Spleen (tissue), 11 donors: Measurements from ENCODE around the gene GPRIN2. TPM values are rescaled to one million over a fixed set of nuclear protein-coding genes. Genes with fewer than 3 reads are reported as not detected.

ENCODE experiments used
- DNase-seq: peaks from one replicate; pipeline ENCODE4 v3.0.0-alpha.2; 2020
- H3K27ac ChIP-seq, 8 donors: fragments of 200-600 bp; sonication (generic) in 7 of 8; 1 replicate in 4 of 8; 2 replicates in 4 of 8; pipeline versions ENCODE4 v1.5.0 to v1.8.0; 2016 to 2021; ENCODE audit warnings: inconsistent platforms in 4 of 8, mild to moderate bottlenecking in 4 of 8, moderate library complexity in 1 of 8
- H3K27me3 ChIP-seq, 7 donors: fragments of 200-600 bp; sonication (generic) in 6 of 7; replicated peaks in 1 of 7; 1 replicate in 4 of 7; 2 replicates in 3 of 7; pipeline versions ENCODE4 v1.5.0 to v1.8.0; 2016 to 2021; ENCODE audit warnings: inconsistent platforms in 3 of 7, mild to moderate bottlenecking in 1 of 7
- H3K36me3 ChIP-seq, 6 donors: fragments of 200-600 bp; sonication (generic) in 5 of 6; 1 replicate in 4 of 6; 2 replicates in 2 of 6; pipeline versions ENCODE4 v1.5.0 to v1.8.0; 2016 to 2021; ENCODE audit warnings: inconsistent platforms in 2 of 6
- H3K4me1 ChIP-seq, 6 donors: fragments of 200-600 bp; sonication (generic) in 5 of 6; 1 replicate in 3 of 6; 2 replicates in 3 of 6; pipeline versions ENCODE4 v1.5.0 to v1.8.0; 2016 to 2021; ENCODE audit warnings: inconsistent platforms in 3 of 6
- H3K4me3 ChIP-seq, 8 donors: fragments of 200-600 bp; sonication (generic) in 7 of 8; 1 replicate in 4 of 8; 2 replicates in 4 of 8; pipeline versions ENCODE4 v1.5.0 to v1.8.0; 2016 to 2021; ENCODE audit warnings: inconsistent platforms in 4 of 8, mild to moderate bottlenecking in 4 of 8, moderate library complexity in 2 of 8
- H3K9me3 ChIP-seq, 8 donors: fragments of 200-600 bp; sonication (generic) in 7 of 8; 1 replicate in 4 of 8; 2 replicates in 4 of 8; pipeline versions ENCODE4 v1.5.0 to v1.8.0; 2016 to 2021; ENCODE audit warnings: inconsistent platforms in 4 of 8
- CTCF ChIP-seq, 11 experiments: fragments of 200-600 bp in 7 of 11; fragments of 450-650 bp in 4 of 11; sonication (generic) in 4 of 11; IDR thresholded peaks in 8 of 11; conservative IDR thresholded peaks in 3 of 11; 1 replicate in 7 of 11; 2 replicates in 4 of 11; pipeline versions ENCODE4 v1.4.0 to v1.8.0; 2016 to 2021; ENCODE audit warnings: antibody characterized with exemption in 11 of 11, inconsistent platforms in 4 of 11, mild to moderate bottlenecking in 1 of 11
- POLR2A ChIP-seq, 3 donors: fragments of 450-650 bp; IDR thresholded peaks; one replicate each; pipeline ENCODE4 v1.5.1; 2017; ENCODE audit warnings: antibody characterized with exemption in 3 of 3, mild to moderate bottlenecking in 1 of 3
- POLR2AphosphoS5 ChIP-seq, 3 donors: sonication (generic); formaldehyde crosslinking; IDR thresholded peaks; one replicate each; pipeline ENCODE4 v1.5.1; 2017; ENCODE audit warnings: antibody characterized with exemption in 3 of 3
- WGBS, 5 donors: extraction: QIAGEN DNeasy Blood & Tissue Kit in 3 of 5; methylation state at CpG; one replicate each; pipeline versions ENCODE4 v1.1.5 to v1.1.7; 2013 to 2018; 5-methylcytosine and 5-hydroxymethylcytosine counted together
- intact Hi-C: fragments of 100-400 bp; cut with DNase I; formaldehyde crosslinking; loops from one replicate; pipeline ENCODE4 v1.15.0; 2023; ENCODE audit warnings: low total_unique reads
- polyA plus RNA-seq, 3 donors: library from polyadenylated mRNA; stranded (reverse); fragments of 200-250 nt; gene quantifications; one replicate each; pipeline ENCODE4 v1.2.1, GENCODE V29; 2013
- total RNA-seq, 7 donors: library from RNA; depleted of rRNA in 3 of 7; stranded (reverse); fragments of >200 nt in 3 of 7; fragmentation: NEBNext Ultra II Directional in 4 of 7; extraction: Animal tissue kit (Norgen Biotek cat#: 25700) in 4 of 7; gene quantifications; one replicate each; pipeline versions ENCODE4 v1.1.0 to v1.2.1, GENCODE V29; 2016 to 2021
- donor health status: healthy with polysubstance abuse.
- donor health status: DM: no; HTN: no; CAD: no; lungs with moderate emphysema.
- donor health status: DM: no; HTN: no; CAD: no.
- donor health status: Bipolar disorder and iron deficiency.
- donor health status: healthy.
- donor health status: DM: no; HTN: no; CAD: no.
- donor health status: DM: yes; HTN: yes; CAD: no.

GPRIN2 gene
- total and polyA plus RNA-seq, 10 donors: not detected

GRCh38 chr10:46542567-46543465 is 13.6 kb downstream of the GPRIN2 start:
- no peaks in the 10 kb centered on the region for H3K9me3 ChIP-seq
- intact Hi-C loops: no loop called here
- no peaks in the 10 kb centered on the region for H3K36me3 ChIP-seq
- DNase-seq: peak; percentile 68
- WGBS, 5 donors: 65 to 78% (median 72%) methylated on average over 7 of the region's 7 CpGs
- H3K4me1 ChIP-seq: peaks cover 0 to 7% (median 3%) of the 10 kb centered on the region in 6 donors
- TF ChIP-seq POLR2AphosphoS5 (IDR thresholded peaks at IDR 0.05): no peak
- TF ChIP-seq CTCF (IDR thresholded peaks at IDR 0.05 in 8 of 11, conservative IDR thresholded peaks at IDR 0.05 in 3 of 11): no peak
- TF ChIP-seq POLR2A (IDR thresholded peaks at IDR 0.05): peak in 1 of 3 donors; percentile 5
- H3K4me3 ChIP-seq: no peak overlapping the region
- H3K27me3 ChIP-seq: peaks cover 0 to 56% (median 11%) of the 10 kb centered on the region in 7 donors
- no peak overlapping the region for H3K27ac ChIP-seq

GRCh38 chr10:46541735-46542566 is 14.5 kb downstream of the GPRIN2 start:
- DNase-seq: peak; percentile 63
- intact Hi-C loops: no loop called here
- Histone ChIP-seq H3K27me3 (peaks cover 0 to 62% (median 11%) of the 10 kb centered on the region in 7 donors), H3K4me1 (peaks cover 0 to 7% (median 3%) of the 10 kb centered on the region in 6 donors), H3K4me3 (no peak overlapping the region), H3K27ac (no peak overlapping the region), H3K36me3 (no peaks in the 10 kb centered on the region), H3K9me3 (no peaks in the 10 kb centered on the region)
- WGBS, 5 donors: 72 to 80% (median 73%) methylated on average over 7 of the region's 7 CpGs
- no peak for TF ChIP-seq POLR2AphosphoS5 (IDR thresholded peaks at IDR 0.05)

GRCh38 chr10:46541017-46541661 is 15.3 kb downstream of the GPRIN2 start:
- intact Hi-C loops: no loop called here
- Histone ChIP-seq H3K27ac (no peak overlapping the region), H3K36me3 (no peaks in the 10 kb centered on the region), H3K4me3 (peak overlapping the region in 4 of 8 donors; percentile 1 to 54 (median 15)), H3K27me3 (peaks cover 0 to 70% (median 15%) of the 10 kb centered on the region in 7 donors), H3K9me3 (no peaks in the 10 kb centered on the region), H3K4me1 (peaks cover 0 to 7% (median 3%) of the 10 kb centered on the region in 6 donors)
- WGBS, 5 donors: 8 to 13% (median 10%) methylated on average over 31 to 42 of the region's 42 CpGs
- TF ChIP-seq POLR2AphosphoS5 (IDR thresholded peaks at IDR 0.05) (no peak), CTCF (IDR thresholded peaks at IDR 0.05 in 8 of 11, conservative IDR thresholded peaks at IDR 0.05 in 3 of 11) (peak in 4 of 11 experiments; percentile 16 to 30 (median 25))
- DNase-seq: peak; percentile 77

GRCh38 chr10:46540412-46541016 is 15.9 kb downstream of the GPRIN2 start:
- peaks cover 0 to 76% (median 15%) of the 10 kb centered on the region in 7 donors for H3K27me3 ChIP-seq
- peak overlapping the region in 1 of 8 donors; percentile 54 for H3K4me3 ChIP-seq

More at GRCh38 chr10:46540412-46541016, 15.9 kb downstream of the GPRIN2 start:
- Histone ChIP-seq H3K27ac (no peak overlapping the region), H3K36me3 (no peaks in the 10 kb centered on the region), H3K9me3 (no peaks in the 10 kb centered on the region), H3K4me1 (peaks cover 0 to 7% (median 3%) of the 10 kb centered on the region in 6 donors)
- no peak for TF ChIP-seq POLR2A (IDR thresholded peaks at IDR 0.05)
- no peak for TF ChIP-seq CTCF (IDR thresholded peaks at IDR 0.05 in 8 of 11, conservative IDR thresholded peaks at IDR 0.05 in 3 of 11)
- no peak for TF ChIP-seq POLR2AphosphoS5 (IDR thresholded peaks at IDR 0.05)
- peak; percentile 64 for DNase-seq
- intact Hi-C loops: no loop called here
- WGBS, 5 donors: 86 to 93% (median 89%) methylated on average over 8 of the region's 8 CpGs
